Esophagus squamous epithelium (tissue), 5 donors: ENCODE measurements around the gene ZNG1C. TPM values are rescaled to one million over a fixed set of nuclear protein-coding genes. Genes with fewer than 3 reads are reported as not detected.
"Not testable (repeated sequence)": the region's sequence is repeated elsewhere in the genome, so short reads cannot be mapped to it uniquely, and the experiment has no call there.

Experiments used
- DNase-seq: peaks from one replicate; lab custom pipeline; 2025; lab: John Stamatoyannopoulos, UW
- H3K27ac ChIP-seq, 4 donors: fragments of 200-600 bp; sonication (generic); one replicate each; pipeline ENCODE4 v1.5.1; 2016 to 2019; ENCODE audit warnings: mild to moderate bottlenecking in 1 of 4
- H3K27me3 ChIP-seq, 4 donors: fragments of 200-600 bp; sonication (generic); 1 replicate in 3 of 4; 2 replicates in 1 of 4; pipeline versions ENCODE4 v1.5.1 to v1.6.0; 2017 to 2021; ENCODE audit warnings: antibody characterized with exemption in 1 of 4
- H3K36me3 ChIP-seq, 3 donors: fragments of 200-600 bp; sonication (generic); one replicate each; pipeline ENCODE4 v1.5.1; 2016 to 2019
- H3K4me1 ChIP-seq, 3 donors: fragments of 200-600 bp; sonication (generic); one replicate each; pipeline ENCODE4 v1.5.1; 2017 to 2019
- H3K4me3 ChIP-seq, 4 donors: fragments of 200-600 bp; sonication (generic); 1 replicate in 3 of 4; 2 replicates in 1 of 4; pipeline ENCODE4 v1.5.1; 2016 to 2019; ENCODE audit warnings: mild to moderate bottlenecking in 2 of 4, moderate library complexity in 1 of 4
- H3K9me3 ChIP-seq, 3 donors: fragments of 200-600 bp; sonication (generic); one replicate each; pipeline ENCODE4 v1.5.1; 2016 to 2019
- CTCF ChIP-seq, 6 experiments: fragments of 450-650 bp in 4 of 6; fragments of 200-600 bp in 2 of 6; sonication (generic) in 2 of 6; IDR thresholded peaks; one replicate each; pipeline ENCODE4 v1.5.1; 2016 to 2019; ENCODE audit warnings: antibody characterized with exemption in 6 of 6, mild to moderate bottlenecking in 4 of 6, moderate library complexity in 4 of 6
- WGBS, 2 donors: methylation state at CpG; one replicate each; pipeline ENCODE4 v1.1.5; 2018; 5-methylcytosine and 5-hydroxymethylcytosine counted together
- intact Hi-C: fragments of 100-400 bp; cut with DNase I; formaldehyde crosslinking; loops from one replicate; pipeline ENCODE4 v1.15.0; 2022
- total RNA-seq, 4 donors: library from RNA; depleted of rRNA; stranded (reverse); fragments of >200 nt; gene quantifications; one replicate each; pipeline ENCODE4 v1.1.0, GENCODE V29; 2016
- donor health status: DM: yes; HTN: yes; CAD: no.

Gene ZNG1C
- total RNA-seq, 4 donors from 2014 or later: 10.5 to 41.2 (median 22.6) TPM

- WGBS, 2 donors: no CpG with 5 or more reads among the region's 24 CpGs
- H3K36me3 ChIP-seq, H3K4me3 ChIP-seq, H3K4me1 ChIP-seq, DNase-seq, H3K9me3 ChIP-seq, H3K27ac ChIP-seq, intact Hi-C loops: not testable (repeated sequence)
- H3K27me3 ChIP-seq: peaks cover 0 to 15% (median 0%) of the 10 kb centered on the region in 4 donors
Observed at GRCh38 chr9:68323749-68324148, 82.0 kb downstream of the ZNG1C start.

GRCh38 chr9:68324518-68324917 is 82.7 kb downstream of the ZNG1C start:
- WGBS, 2 donors: no CpG with 5 or more reads among the region's 20 CpGs
- DNase-seq, H3K4me3 ChIP-seq, intact Hi-C loops, H3K27ac ChIP-seq, H3K36me3 ChIP-seq, H3K4me1 ChIP-seq, H3K9me3 ChIP-seq: not testable (repeated sequence)
- peaks cover 0 to 15% (median 0%) of the 10 kb centered on the region in 4 donors for H3K27me3 ChIP-seq

GRCh38 chr9:68329106-68329505 is 87.3 kb downstream of the ZNG1C start:
- intact Hi-C loops: not testable (repeated sequence)

GRCh38 chr9:68330531-68331173 is 88.9 kb downstream of the ZNG1C start:
- H3K27me3 ChIP-seq, H3K27ac ChIP-seq, intact Hi-C loops, DNase-seq, H3K4me3 ChIP-seq, H3K4me1 ChIP-seq, H3K9me3 ChIP-seq, H3K36me3 ChIP-seq: not testable (repeated sequence)
- 79 to 85% methylated on average over 7 to 10 of the region's 11 CpGs for WGBS, 2 donors

More at GRCh38 chr9:68329106-68329505, 87.3 kb downstream of the ZNG1C start:
- not testable (repeated sequence) for H3K9me3 ChIP-seq, DNase-seq, H3K27me3 ChIP-seq, H3K27ac ChIP-seq, H3K36me3 ChIP-seq, H3K4me3 ChIP-seq, H3K4me1 ChIP-seq
- WGBS, 2 donors: 43 to 83% methylated on average over 2 of the region's 4 CpGs

DNA sequence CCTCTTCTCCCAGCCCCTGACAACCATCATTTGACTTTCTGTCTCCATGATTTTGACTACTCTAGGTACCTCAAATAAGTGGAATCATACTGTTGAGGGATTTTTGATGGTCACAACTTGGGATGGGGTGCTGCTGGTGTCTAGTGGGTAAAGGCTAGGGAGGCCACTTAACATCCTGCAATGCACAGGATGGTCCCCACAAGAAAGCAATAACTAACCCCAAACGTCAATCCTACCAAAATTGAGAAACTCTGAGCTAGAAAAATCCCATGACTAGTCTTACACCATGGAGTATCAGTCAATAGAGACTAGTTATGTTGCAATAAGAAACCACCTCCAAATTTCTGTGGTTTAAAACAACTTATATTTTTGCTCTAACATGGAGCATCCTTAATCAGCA is 90.3 kb downstream of the ZNG1C start:
- WGBS, 2 donors: no CpG with 5 or more reads among the region's 1 CpG
- H3K4me1 ChIP-seq, H3K36me3 ChIP-seq, intact Hi-C loops, H3K9me3 ChIP-seq, H3K4me3 ChIP-seq, H3K27ac ChIP-seq, DNase-seq, H3K27me3 ChIP-seq: not testable (repeated sequence)

GRCh38 chr9:68335935-68336334 is 94.2 kb downstream of the ZNG1C start:
- intact Hi-C loops, H3K36me3 ChIP-seq, H3K4me1 ChIP-seq, H3K9me3 ChIP-seq, H3K4me3 ChIP-seq, DNase-seq, H3K27ac ChIP-seq, H3K27me3 ChIP-seq: not testable (repeated sequence)
- 25% methylated on average over 1 of the region's 3 CpGs; no CpG with 5 or more reads in 1 of the 2 donors for WGBS, 2 donors

- H3K36me3 ChIP-seq, H3K27me3 ChIP-seq, intact Hi-C loops, H3K4me3 ChIP-seq, H3K27ac ChIP-seq, H3K4me1 ChIP-seq, H3K9me3 ChIP-seq, DNase-seq: not testable (repeated sequence)
- WGBS, 2 donors: 11% methylated on average over 1 of the region's 10 CpGs; no CpG with 5 or more reads in 1 of the 2 donors
Observed at GRCh38 chr9:68336639-68337339, 95.0 kb downstream of the ZNG1C start.

- H3K4me3 ChIP-seq, DNase-seq, H3K9me3 ChIP-seq, H3K4me1 ChIP-seq, intact Hi-C loops, H3K27me3 ChIP-seq, H3K36me3 ChIP-seq, H3K27ac ChIP-seq: not testable (repeated sequence)
- 47 to 77% methylated on average over 3 to 6 of the region's 7 CpGs for WGBS, 2 donors
Observed at GRCh38 chr9:68338000-68338399, 96.2 kb downstream of the ZNG1C start.

DNA sequence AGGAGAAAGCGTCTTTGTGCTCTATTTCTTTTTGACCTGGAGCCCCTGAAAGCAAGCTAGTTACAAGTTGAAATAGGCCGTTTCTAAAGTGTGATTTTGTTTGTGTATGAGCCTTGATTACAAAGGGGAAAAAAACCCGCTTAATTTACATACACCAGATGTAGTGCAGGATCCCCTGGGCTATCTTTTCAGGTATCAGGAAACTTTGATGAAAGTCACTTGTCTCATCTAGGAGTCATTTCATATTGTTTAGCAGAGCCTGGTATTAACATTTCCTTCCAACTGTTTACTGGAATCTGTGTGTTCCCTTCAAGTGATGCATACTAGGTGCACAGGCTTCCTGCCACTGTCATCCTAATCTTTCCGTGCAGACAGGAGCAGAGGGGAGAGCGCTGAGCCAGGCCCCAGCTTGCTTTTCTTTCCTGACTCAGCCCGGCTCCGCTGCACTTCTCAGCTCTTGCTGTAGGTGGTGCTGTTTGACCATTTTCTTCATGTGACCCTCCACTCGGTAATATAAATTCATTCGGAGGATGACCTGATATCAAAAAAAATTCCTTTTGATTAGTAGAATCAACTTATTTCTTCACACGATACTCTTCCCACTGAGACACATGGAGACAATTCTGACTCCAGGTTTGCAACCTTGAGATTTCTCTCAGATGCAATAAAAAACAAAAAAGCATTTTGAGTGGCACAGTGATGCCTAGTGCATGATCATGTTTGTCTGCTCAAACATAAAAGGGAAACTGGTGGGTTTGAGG is 100.7 kb downstream of the ZNG1C start:
- H3K4me1 ChIP-seq, intact Hi-C loops, H3K9me3 ChIP-seq, H3K27me3 ChIP-seq, H3K4me3 ChIP-seq, DNase-seq, H3K27ac ChIP-seq, H3K36me3 ChIP-seq: not testable (repeated sequence)
- peak in 1 of 6 experiments; percentile 18 for TF ChIP-seq CTCF (IDR thresholded peaks at IDR 0.05)
- WGBS, 2 donors: 0 to 19% methylated on average over 1 to 3 of the region's 10 CpGs

GRCh38 chr9:68343242-68343641 is 101.5 kb downstream of the ZNG1C start:
- H3K4me1 ChIP-seq, H3K9me3 ChIP-seq, H3K4me3 ChIP-seq, H3K36me3 ChIP-seq, DNase-seq, intact Hi-C loops, H3K27ac ChIP-seq, H3K27me3 ChIP-seq: not testable (repeated sequence)
- 61 to 69% methylated on average over 3 to 4 of the region's 4 CpGs for WGBS, 2 donors

DNA sequence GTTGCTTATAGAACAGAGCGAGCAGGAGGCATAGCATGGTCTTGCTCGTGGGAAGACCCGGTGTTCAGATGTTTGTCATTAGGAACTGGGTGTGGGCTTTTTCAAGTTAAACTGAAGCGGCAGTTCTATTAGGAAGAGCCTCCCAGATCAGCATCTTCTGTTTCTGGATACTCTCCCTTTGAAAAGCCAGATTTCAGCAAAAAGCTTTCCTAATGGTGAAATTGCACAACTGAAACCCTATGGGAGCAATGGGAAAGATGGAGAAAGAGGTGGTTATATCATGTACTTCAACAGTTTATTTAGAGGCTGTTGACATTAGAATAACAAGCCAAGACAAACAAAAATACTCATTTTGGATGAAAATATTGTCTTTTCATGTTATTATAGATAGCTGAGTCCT is 102.2 kb downstream of the ZNG1C start:
- intact Hi-C loops, H3K9me3 ChIP-seq, H3K27ac ChIP-seq, H3K27me3 ChIP-seq, DNase-seq, H3K4me3 ChIP-seq, H3K4me1 ChIP-seq, H3K36me3 ChIP-seq: not testable (repeated sequence)
- no CpG with 5 or more reads among the region's 4 CpGs for WGBS, 2 donors
